ENCODE measurements around the gene SLK.

Gene SLK

GRCh38 chr10:104056619-104057273, 89.8 kb downstream of the SLK start:
- no peaks in the 10 kb centered on the region for H3K4me1 ChIP-seq (ENCODE audit: control extremely low read depth in 1 of 4, control insufficient read depth in 4 of 4, insufficient read depth in 4 of 4, low read length in 3 of 4)
- H3K27me3 ChIP-seq (replicated peaks in 2 of 5; ENCODE audit: control insufficient read depth in 4 of 5, insufficient read depth in 5 of 5, low read length in 4 of 5), result no peaks in the 10 kb centered on the region
- POLR2A ChIA-PET, result no interaction called here
- CTCF ChIA-PET, result no interaction called here
- 86% methylated on average over 13 of the region's 14 CpGs for WGBS (ENCODE audit: insufficient coverage)
- no peaks in the 10 kb centered on the region for H3K36me3 ChIP-seq (ENCODE audit: control insufficient read depth in 4 of 4, insufficient read depth in 4 of 4, low read length in 3 of 4)
- H3K27ac ChIP-seq (ENCODE audit: insufficient read depth in 1 of 2, low read depth in 1 of 2, low read length in 2 of 2, poor library complexity in 1 of 2, severe bottlenecking in 2 of 2), result no peak overlapping the region
- H3K4me3 ChIP-seq (ENCODE audit: control insufficient read depth in 1 of 7, extremely low read depth in 1 of 7, insufficient read depth in 4 of 7, low read depth in 2 of 7, low read length in 6 of 7), result no peak overlapping the region
- no peaks in the 10 kb centered on the region for H3K9me3 ChIP-seq (ENCODE audit: control extremely low read depth in 1 of 5, control insufficient read depth in 4 of 5, insufficient read depth in 2 of 5, low read depth in 1 of 5, low read length in 4 of 5)
- no peak for DNase-seq

DNA sequence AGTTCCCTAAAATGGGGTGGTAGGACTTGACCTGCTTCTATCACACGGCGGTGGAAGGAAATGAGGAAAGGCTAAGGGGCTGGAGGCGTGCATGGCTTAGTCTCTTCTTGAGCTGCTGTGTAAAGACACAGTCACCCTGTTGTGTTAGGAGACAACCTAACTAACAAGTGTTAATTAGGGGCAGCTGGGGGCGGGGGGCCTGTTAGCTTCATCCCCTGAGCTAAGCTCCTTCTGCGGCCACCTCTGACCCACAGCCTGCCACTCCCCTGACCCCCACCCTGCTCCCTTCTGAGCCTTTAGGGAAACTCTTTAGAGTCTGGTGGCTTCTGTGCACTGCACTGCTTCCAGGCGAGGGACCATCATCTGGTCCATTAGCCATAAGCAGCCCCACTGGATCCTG, 90.8 kb downstream of the SLK start:
- 73% methylated on average over 6 of the region's 6 CpGs for WGBS (ENCODE audit: insufficient coverage)
- Histone ChIP-seq H3K27me3 (replicated peaks in 2 of 5; ENCODE audit: control insufficient read depth in 4 of 5, insufficient read depth in 5 of 5, low read length in 4 of 5) (no peaks in the 10 kb centered on the region), H3K4me1 (ENCODE audit: control extremely low read depth in 1 of 4, control insufficient read depth in 4 of 4, insufficient read depth in 4 of 4, low read length in 3 of 4) (no peaks in the 10 kb centered on the region), H3K36me3 (ENCODE audit: control insufficient read depth in 4 of 4, insufficient read depth in 4 of 4, low read length in 3 of 4) (no peaks in the 10 kb centered on the region), H3K27ac (ENCODE audit: insufficient read depth in 1 of 2, low read depth in 1 of 2, low read length in 2 of 2, poor library complexity in 1 of 2, severe bottlenecking in 2 of 2) (no peak overlapping the region), H3K9me3 (ENCODE audit: control extremely low read depth in 1 of 5, control insufficient read depth in 4 of 5, insufficient read depth in 2 of 5, low read depth in 1 of 5, low read length in 4 of 5) (no peaks in the 10 kb centered on the region), H3K4me3 (ENCODE audit: control insufficient read depth in 1 of 7, extremely low read depth in 1 of 7, insufficient read depth in 4 of 7, low read depth in 2 of 7, low read length in 6 of 7) (no peak overlapping the region)
- DNase-seq, result no peak
- CTCF ChIA-PET, result interaction anchor here (1.7 kb wide), 1 partner anchor 9 kb away, joined by 4 read pairs; no protein-coding TSS in a partner anchor
- POLR2A ChIA-PET, result no interaction called here

DNA sequence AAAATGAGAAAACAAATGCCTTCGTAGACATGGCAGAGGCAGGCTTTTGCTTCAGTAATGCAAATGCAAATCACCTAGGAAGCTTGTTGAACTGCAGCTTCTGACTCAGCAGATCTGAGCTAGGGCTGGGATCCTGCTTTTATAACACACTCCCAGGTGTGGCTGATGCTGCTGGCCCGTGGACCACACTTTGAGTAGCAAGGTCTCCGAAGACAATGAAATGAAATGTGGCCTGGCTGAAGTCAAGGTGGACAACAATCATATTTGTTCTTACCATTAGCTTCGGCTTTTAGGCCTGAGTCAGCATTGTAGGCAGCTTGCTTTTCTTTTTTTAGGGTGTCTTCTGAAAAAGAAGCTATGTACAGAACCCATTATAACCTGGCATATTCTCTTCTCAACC, 92.4 kb downstream of the SLK start:
- H3K27ac ChIP-seq (ENCODE audit: insufficient read depth in 1 of 2, low read depth in 1 of 2, low read length in 2 of 2, poor library complexity in 1 of 2, severe bottlenecking in 2 of 2), result no peak overlapping the region
- H3K27me3 ChIP-seq (replicated peaks in 2 of 5; ENCODE audit: control insufficient read depth in 4 of 5, insufficient read depth in 5 of 5, low read length in 4 of 5), result no peaks in the 10 kb centered on the region
- DNase-seq, result no peak
- no peaks in the 10 kb centered on the region for H3K4me1 ChIP-seq (ENCODE audit: control extremely low read depth in 1 of 4, control insufficient read depth in 4 of 4, insufficient read depth in 4 of 4, low read length in 3 of 4)
- H3K9me3 ChIP-seq (ENCODE audit: control extremely low read depth in 1 of 5, control insufficient read depth in 4 of 5, insufficient read depth in 2 of 5, low read depth in 1 of 5, low read length in 4 of 5), result no peaks in the 10 kb centered on the region
- H3K4me3 ChIP-seq (ENCODE audit: control insufficient read depth in 1 of 7, extremely low read depth in 1 of 7, insufficient read depth in 4 of 7, low read depth in 2 of 7, low read length in 6 of 7), result no peak overlapping the region
- whole genome bisulfite sequencing (ENCODE audit: insufficient coverage), result 84% methylated on average over 3 of the region's 4 CpGs
- ChIA-PET CTCF (interaction anchor here (1.4 kb wide), 1 partner anchor 13 kb away, joined by 5 read pairs; no protein-coding TSS in a partner anchor), POLR2A (no interaction called here)
- no peaks in the 10 kb centered on the region for H3K36me3 ChIP-seq (ENCODE audit: control insufficient read depth in 4 of 4, insufficient read depth in 4 of 4, low read length in 3 of 4)

DNA sequence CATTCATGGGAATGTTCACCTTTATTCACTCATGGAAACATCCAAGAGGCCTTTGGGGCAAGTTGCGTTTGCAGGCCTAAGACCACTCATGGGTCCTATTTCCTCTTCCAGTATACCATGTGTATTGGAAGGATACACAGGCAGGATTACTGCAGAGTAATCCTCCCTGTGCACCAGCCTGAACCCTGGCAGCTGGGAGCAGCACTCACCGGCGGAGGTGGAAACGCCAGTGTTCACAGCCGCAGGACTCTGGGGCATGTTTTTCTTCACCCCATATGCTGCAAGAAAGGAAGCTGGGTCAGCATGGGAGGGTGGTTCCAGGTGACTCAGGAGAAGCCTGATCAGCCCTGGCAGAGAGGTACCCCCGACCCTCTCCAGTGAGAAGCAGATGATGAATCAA, 94.3 kb downstream of the SLK start:
- H3K27me3 ChIP-seq (replicated peaks in 2 of 5; ENCODE audit: control insufficient read depth in 4 of 5, insufficient read depth in 5 of 5, low read length in 4 of 5), result no peaks in the 10 kb centered on the region
- H3K9me3 ChIP-seq (ENCODE audit: control extremely low read depth in 1 of 5, control insufficient read depth in 4 of 5, insufficient read depth in 2 of 5, low read depth in 1 of 5, low read length in 4 of 5), result no peaks in the 10 kb centered on the region
- no peak overlapping the region for H3K4me3 ChIP-seq (ENCODE audit: control insufficient read depth in 1 of 7, extremely low read depth in 1 of 7, insufficient read depth in 4 of 7, low read depth in 2 of 7, low read length in 6 of 7)
- DNase-seq, result no peak
- no peaks in the 10 kb centered on the region for H3K4me1 ChIP-seq (ENCODE audit: control extremely low read depth in 1 of 4, control insufficient read depth in 4 of 4, insufficient read depth in 4 of 4, low read length in 3 of 4)
- no peak overlapping the region for H3K27ac ChIP-seq (ENCODE audit: insufficient read depth in 1 of 2, low read depth in 1 of 2, low read length in 2 of 2, poor library complexity in 1 of 2, severe bottlenecking in 2 of 2)
- POLR2A ChIA-PET, result no interaction called here
- 100% methylated on average over 3 of the region's 6 CpGs for WGBS (ENCODE audit: insufficient coverage)
- H3K36me3 ChIP-seq (ENCODE audit: control insufficient read depth in 4 of 4, insufficient read depth in 4 of 4, low read length in 3 of 4), result no peaks in the 10 kb centered on the region
- CTCF ChIA-PET, result interaction anchor here (0.8 to 1.4 kb wide), 2 partner anchors 9 to 12 kb away, joined by 3 read pairs; no protein-coding TSS in a partner anchor

DNA sequence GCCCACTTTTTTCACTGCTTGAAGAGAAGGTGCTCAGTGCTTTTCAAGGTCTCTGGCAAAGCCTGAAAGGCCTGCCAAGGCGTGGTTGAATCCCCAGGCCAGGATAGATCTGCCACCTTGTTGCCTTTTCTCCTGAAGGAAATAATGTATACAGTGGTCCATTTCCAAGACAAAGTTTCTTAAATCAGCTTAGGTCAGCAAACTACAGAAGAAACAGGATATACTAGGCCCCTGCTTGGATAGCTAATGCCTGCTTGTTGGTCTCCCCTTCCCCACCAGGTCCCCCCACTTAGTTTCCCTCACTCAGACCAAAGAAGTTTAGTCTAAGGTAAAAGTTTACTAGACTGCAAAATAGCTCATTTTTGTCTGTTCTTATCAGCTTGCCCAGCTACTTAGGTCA, 98.8 kb downstream of the SLK start:
- Histone ChIP-seq H3K36me3 (ENCODE audit: control insufficient read depth in 4 of 4, insufficient read depth in 4 of 4, low read length in 3 of 4) (no peaks in the 10 kb centered on the region), H3K27me3 (replicated peaks in 2 of 5; ENCODE audit: control insufficient read depth in 4 of 5, insufficient read depth in 5 of 5, low read length in 4 of 5) (no peaks in the 10 kb centered on the region), H3K9me3 (ENCODE audit: control extremely low read depth in 1 of 5, control insufficient read depth in 4 of 5, insufficient read depth in 2 of 5, low read depth in 1 of 5, low read length in 4 of 5) (no peaks in the 10 kb centered on the region), H3K4me1 (ENCODE audit: control extremely low read depth in 1 of 4, control insufficient read depth in 4 of 4, insufficient read depth in 4 of 4, low read length in 3 of 4) (no peaks in the 10 kb centered on the region), H3K4me3 (ENCODE audit: control insufficient read depth in 1 of 7, extremely low read depth in 1 of 7, insufficient read depth in 4 of 7, low read depth in 2 of 7, low read length in 6 of 7) (no peak overlapping the region), H3K27ac (ENCODE audit: insufficient read depth in 1 of 2, low read depth in 1 of 2, low read length in 2 of 2, poor library complexity in 1 of 2, severe bottlenecking in 2 of 2) (no peak overlapping the region)
- DNase-seq, result no peak
- CTCF ChIA-PET, result interaction anchor here (1.0 to 2.8 kb wide), 2 partner anchors 17 to 56 kb away, joined by 3 to 8 read pairs; partner anchors contain the start of gene SFR1
- POLR2A ChIA-PET, result no interaction called here
- 100% methylated on average over 1 of the region's 1 CpG for WGBS (ENCODE audit: insufficient coverage)

GRCh38 chr10:104066945-104067344, 100.0 kb downstream of the SLK start:
- H3K27ac ChIP-seq (ENCODE audit: insufficient read depth in 1 of 2, low read depth in 1 of 2, low read length in 2 of 2, poor library complexity in 1 of 2, severe bottlenecking in 2 of 2), result no peak overlapping the region
- whole genome bisulfite sequencing (ENCODE audit: insufficient coverage), result 91% methylated on average over 6 of the region's 7 CpGs
- H3K4me3 ChIP-seq (ENCODE audit: control insufficient read depth in 1 of 7, extremely low read depth in 1 of 7, insufficient read depth in 4 of 7, low read depth in 2 of 7, low read length in 6 of 7), result no peak overlapping the region
- CTCF ChIA-PET, result interaction anchor here (0.6 to 2.8 kb wide), 6 partner anchors 9 to 55 kb away, joined by 3 to 8 read pairs (median 4); partner anchors contain the start of gene SFR1
- no peak for DNase-seq
- no peaks in the 10 kb centered on the region for H3K36me3 ChIP-seq (ENCODE audit: control insufficient read depth in 4 of 4, insufficient read depth in 4 of 4, low read length in 3 of 4)
- POLR2A ChIA-PET, result no interaction called here
- H3K27me3 ChIP-seq (replicated peaks in 2 of 5; ENCODE audit: control insufficient read depth in 4 of 5, insufficient read depth in 5 of 5, low read length in 4 of 5), result no peaks in the 10 kb centered on the region
- H3K9me3 ChIP-seq (ENCODE audit: control extremely low read depth in 1 of 5, control insufficient read depth in 4 of 5, insufficient read depth in 2 of 5, low read depth in 1 of 5, low read length in 4 of 5), result no peaks in the 10 kb centered on the region
- no peaks in the 10 kb centered on the region for H3K4me1 ChIP-seq (ENCODE audit: control extremely low read depth in 1 of 4, control insufficient read depth in 4 of 4, insufficient read depth in 4 of 4, low read length in 3 of 4)

DNA sequence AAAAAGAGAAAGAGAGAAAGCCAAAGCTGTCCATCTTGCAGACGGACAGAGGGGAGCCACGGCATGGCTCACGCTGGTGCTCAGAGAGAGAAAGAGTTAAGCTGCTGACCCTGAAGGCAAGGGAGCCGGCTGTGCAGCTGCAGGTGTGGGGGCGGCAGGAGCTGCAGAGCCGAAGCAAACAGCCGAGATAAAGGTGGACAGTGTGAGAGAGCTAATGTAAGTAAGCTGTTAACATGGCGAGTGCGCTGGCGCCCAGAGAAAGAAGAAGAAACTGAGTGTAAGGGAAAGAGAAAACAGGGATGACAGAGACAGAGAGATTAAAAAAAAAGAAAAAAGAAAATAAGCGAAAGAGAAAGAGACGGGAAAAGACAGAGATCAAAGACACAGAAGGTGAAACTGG, 100.6 kb downstream of the SLK start:
- ChIA-PET CTCF (interaction anchor here (0.6 to 2.8 kb wide), 4 partner anchors 9 to 22 kb away, joined by 3 to 8 read pairs (median 4); no protein-coding TSS in a partner anchor), POLR2A (no interaction called here)
- WGBS (ENCODE audit: insufficient coverage), result 97% methylated on average over 12 of the region's 12 CpGs
- Histone ChIP-seq H3K27me3 (replicated peaks in 2 of 5; ENCODE audit: control insufficient read depth in 4 of 5, insufficient read depth in 5 of 5, low read length in 4 of 5) (no peaks in the 10 kb centered on the region), H3K27ac (ENCODE audit: insufficient read depth in 1 of 2, low read depth in 1 of 2, low read length in 2 of 2, poor library complexity in 1 of 2, severe bottlenecking in 2 of 2) (no peak overlapping the region), H3K4me3 (ENCODE audit: control insufficient read depth in 1 of 7, extremely low read depth in 1 of 7, insufficient read depth in 4 of 7, low read depth in 2 of 7, low read length in 6 of 7) (no peak overlapping the region), H3K4me1 (ENCODE audit: control extremely low read depth in 1 of 4, control insufficient read depth in 4 of 4, insufficient read depth in 4 of 4, low read length in 3 of 4) (no peaks in the 10 kb centered on the region), H3K36me3 (ENCODE audit: control insufficient read depth in 4 of 4, insufficient read depth in 4 of 4, low read length in 3 of 4) (no peaks in the 10 kb centered on the region), H3K9me3 (ENCODE audit: control extremely low read depth in 1 of 5, control insufficient read depth in 4 of 5, insufficient read depth in 2 of 5, low read depth in 1 of 5, low read length in 4 of 5) (no peaks in the 10 kb centered on the region)
- DNase-seq, result no peak
